GM19240 (cell line): ENCODE results near the gene PDHX.

Experiments
- DNase-seq: peaks from one replicate; pipeline ENCODE4 v3.0.0; 2011; ENCODE audit warnings: low spot score; ENCODE audit not compliant: insufficient read length

Gene PDHX

GRCh38 chr11:34988294-34989255 lies 72.2 kb downstream of the PDHX start:
- DNase-seq = no peak

- DNase-seq = no peak
Measured at GRCh38 chr11:34990916-34991315, 74.5 kb downstream of the PDHX start.

- no peak for DNase-seq
Measured at GRCh38 chr11:34994854-34995253, 78.4 kb downstream of the PDHX start.

DNA sequence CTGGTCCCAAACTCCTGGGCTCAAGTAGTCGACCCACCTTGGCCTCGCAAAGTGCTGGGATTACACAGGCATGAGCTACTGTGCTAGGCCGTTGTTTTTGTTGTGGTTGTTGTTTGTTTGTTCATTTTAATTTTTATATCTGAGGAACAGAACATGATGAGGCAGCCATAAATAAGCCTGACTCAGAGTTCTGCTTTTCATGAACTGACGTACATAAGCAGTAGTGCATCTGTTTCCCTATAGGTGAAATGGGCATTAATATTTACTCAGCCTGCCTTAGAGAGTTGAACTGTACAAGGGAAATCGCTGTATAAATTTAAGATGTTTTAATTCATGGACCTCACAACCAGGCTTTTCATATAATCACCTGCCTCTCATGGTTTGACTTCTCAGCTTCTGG lies 80.5 kb downstream of the PDHX start:
- no peak for DNase-seq

DNA sequence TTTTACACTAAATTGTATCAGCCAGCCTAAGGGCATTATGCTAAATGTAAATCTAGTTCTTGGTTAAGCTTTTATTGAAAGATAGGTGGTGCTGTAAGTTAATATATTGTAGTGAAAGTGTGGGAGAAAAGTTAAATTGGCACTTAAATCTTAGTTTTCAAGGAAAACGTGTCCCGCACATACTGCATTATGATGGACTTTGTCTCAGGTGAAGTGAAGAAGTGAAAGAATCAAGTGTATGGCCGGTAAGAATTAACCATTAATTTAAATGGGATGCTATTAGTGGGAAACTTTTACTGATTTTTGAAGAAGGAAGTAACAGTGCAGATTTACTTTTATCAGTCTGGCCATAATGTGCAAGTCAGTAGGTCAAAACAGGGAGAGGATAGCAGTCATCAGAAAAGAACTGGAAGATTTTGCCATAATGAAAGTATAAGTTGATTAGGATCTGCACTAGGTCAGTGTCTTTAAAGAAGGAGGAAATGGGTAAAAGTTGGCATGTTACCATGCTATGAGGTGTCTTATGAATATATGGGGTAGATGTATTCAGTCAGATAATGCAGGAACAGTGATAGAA lies 81.6 kb downstream of the PDHX start:
- no peak for DNase-seq

GRCh38 chr11:34999453-34999852 lies 83.0 kb downstream of the PDHX start:
- DNase-seq = no peak

DNA sequence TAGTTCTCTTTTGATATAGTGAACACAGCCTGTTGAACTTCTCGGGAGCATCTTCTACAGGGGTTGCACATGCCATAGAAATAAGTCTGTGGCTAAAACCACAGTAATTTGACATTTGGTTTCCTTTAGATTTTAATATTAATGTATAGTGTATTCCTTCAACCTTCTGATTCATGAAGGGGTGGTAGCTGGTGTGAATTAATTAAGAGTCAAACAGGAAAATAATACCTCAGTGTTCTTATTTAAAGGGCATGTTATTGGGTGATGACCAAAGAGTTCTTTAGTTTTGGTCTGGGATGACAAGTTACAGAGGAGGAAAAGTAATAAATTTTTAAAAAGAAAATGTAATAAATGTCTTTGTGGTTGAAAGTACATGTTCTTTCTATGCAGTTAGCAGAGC lies 86.8 kb downstream of the PDHX start:
- no peak for DNase-seq

DNA sequence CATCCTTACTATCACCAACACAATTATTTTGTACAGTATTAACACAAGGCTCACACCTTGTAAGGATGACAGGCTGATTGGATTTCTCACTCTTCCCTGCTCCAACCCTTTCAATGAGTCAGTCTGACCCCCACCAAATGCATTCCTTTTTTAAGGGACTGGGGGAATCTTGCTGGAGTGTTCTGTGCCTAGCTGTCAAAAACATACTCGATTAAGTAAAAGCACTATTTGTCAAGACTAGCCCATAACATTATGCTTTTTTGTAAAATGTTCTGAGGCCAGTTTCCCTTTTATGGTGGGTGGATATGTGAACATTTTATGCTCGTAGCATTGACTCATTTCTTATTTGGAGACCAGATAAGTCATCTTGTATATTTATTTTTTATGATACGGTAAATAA lies 87.2 kb downstream of the PDHX start:
- no peak for DNase-seq

- DNase-seq = no peak
Measured at GRCh38 chr11:35005141-35005780, 88.8 kb downstream of the PDHX start.

DNA sequence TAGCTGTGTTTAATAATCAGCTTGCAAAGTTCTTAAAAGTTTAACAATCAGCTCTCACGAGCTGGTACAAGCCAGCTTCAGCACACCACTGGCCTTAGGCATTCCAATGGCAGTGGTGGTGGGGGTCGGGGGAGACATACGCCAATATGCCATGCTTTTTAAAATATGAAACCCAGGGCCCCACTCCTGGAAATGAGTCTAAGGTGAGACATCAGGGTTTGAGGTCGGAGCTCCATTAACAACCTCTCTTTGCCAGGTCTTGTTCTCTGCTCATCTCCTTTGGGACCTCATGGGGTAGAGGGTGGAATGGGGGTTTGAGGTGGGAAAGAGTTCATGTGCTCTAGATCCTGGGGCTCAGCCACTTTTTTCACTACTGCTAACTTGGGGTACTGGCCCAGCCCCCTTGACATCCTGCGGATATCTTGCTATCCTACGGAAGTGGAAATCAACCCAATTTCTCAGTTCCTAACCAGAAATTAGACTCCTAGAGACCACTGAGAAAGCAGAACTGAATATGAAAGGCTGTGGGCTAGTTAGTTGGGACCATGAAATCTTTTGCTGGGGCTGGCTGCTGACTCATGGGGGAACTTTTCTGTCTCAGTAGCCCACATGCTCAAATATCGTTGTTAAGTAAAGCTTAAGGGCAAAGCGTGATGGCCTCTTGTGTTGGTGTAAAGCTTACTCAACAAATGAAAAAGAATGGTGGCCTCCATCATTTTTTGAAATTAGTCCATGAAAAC lies 90.1 kb downstream of the PDHX start:
- peak; percentile 44 for DNase-seq

- DNase-seq = no peak
Measured at GRCh38 chr11:35007277-35007676, 90.9 kb downstream of the PDHX start.

- DNase-seq = no peak
Measured at GRCh38 chr11:35009191-35009943, 92.9 kb downstream of the PDHX start.

DNA sequence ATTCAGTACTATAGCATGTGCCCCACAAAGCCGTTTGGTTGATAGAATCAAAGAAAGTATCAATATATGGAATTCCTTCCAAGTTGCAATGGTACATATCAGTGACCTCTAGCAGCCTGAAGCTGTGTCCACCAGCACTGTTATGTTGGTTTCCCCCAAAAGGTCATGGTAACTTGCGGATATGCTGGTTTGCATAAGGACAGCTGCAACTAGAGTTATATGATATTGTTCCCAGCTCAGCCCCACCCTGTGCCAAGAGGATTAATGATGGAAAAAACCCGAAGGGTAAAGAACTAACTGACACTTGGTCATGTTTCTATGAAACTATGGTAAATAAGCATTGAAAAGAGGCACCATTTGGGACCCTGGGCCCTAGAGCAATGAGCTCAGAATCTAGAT lies 93.5 kb downstream of the PDHX start:
- no peak for DNase-seq

- DNase-seq = no peak
Measured at GRCh38 chr11:35010654-35011053, 94.2 kb downstream of the PDHX start.

DNA sequence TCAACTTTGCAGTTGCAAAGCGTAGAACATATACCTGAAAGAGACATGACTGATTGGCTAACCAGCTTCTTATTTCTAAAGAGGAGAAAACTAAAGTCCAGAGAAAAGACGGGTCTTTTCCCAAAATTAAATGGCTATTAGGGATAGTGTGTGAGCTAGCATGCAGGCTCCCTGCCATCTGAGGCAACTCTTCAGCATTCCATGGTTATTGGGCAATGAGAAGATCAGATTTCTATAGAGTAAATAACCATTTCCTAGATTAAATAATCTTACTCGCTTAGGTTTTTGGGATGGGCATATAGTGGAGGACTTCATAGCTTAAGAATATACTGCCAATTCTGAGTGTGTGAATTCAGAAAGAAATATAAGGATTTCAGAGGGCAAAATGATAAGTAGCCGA lies 95.0 kb downstream of the PDHX start:
- DNase-seq = no peak

- DNase-seq = no peak
Measured at GRCh38 chr11:35011944-35012343, 95.5 kb downstream of the PDHX start.

DNA sequence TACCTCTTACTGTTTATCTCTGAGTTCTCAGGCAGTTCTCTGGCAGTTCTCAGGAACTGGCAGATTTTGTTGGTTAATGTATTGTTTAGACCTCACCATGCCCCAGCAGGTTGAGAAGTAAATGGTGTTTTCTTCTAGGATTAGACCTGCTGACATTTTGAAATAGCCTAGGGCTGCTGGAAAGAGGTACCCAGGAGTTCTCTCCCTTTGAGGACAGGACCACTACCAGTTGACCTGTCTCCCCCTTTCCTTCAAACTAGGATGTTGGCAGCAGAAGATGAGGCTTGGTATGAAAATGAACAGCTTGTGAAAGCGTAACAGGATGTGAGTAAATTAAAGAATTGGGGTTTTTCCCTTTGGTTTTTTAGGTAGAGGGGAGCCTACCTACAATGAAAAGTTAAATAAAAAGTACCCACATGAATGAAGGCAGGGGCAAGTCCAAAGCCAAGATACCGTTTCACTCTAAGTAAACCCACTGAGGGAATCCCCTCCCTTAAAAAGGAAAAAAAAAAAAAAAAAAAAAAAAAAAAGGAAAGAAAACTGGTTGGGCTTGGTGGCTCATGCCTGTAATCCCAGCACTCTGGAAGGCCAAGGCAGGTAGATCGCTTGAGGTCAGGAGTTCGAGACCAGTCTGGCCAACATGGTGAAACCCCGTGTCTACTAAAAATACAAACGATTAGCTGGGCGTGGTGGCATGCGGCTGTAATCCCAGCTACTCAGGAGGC lies 96.2 kb downstream of the PDHX start:
- DNase-seq = no peak

DNA sequence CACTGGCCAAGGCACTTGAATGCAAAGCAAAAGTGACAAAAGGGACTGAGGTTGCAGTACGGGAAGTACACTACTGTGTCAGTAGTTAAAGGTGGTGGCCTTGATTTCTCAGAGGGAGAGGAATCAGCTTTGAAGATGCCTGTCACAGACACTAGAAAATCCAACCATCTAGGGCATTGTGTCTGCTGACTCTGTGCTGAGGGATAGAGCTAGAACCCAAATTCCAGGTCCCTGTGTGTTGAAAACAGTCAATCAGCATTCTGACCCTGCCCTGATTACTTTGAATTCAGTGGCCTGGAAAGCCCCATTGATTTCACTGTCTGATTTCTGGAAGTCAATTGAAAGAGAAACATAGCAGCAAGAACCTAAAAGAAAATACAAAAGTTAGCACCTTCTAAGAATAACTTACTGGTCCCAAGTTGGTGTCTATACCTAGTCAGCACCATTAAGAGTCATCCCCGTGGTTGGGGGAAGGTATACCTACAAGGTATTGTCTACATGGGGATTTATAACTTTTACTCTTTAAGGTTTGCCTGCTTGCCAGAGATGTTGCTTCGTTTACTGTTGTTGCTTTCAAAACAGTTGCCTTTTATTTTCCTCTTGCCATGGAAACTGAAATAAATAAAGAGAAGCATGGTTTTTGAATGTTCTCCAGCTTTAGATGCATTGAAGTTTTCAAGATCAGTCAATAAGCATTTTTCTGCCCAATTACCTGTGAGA lies 97.3 kb downstream of the PDHX start:
- DNase-seq = no peak

DNA sequence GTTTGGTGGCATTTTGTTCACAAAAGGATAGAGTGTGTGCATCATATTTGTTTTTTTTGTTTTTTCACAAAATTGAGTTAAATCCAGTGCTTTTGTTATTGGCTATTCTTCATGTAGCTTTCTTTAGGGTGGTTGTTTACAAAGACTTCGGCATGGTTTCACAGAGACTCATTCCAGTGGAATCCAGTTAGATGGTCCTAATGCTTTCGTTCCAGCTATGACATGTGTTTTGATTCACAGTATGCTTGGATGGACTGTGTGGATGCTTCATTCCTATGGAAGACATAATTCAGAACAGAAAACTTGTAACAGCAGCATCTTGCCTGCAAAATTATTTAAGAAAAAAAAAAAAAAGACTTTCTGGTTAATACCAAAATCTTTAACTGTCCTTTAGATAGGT lies 97.9 kb downstream of the PDHX start:
- no peak for DNase-seq
